ENCODE data around the gene RAD51B.
"Not testable (repeated sequence)": the region's sequence is repeated elsewhere in the genome, so short reads cannot be mapped to it uniquely, and the experiment has no call there.

RAD51B gene

DNA sequence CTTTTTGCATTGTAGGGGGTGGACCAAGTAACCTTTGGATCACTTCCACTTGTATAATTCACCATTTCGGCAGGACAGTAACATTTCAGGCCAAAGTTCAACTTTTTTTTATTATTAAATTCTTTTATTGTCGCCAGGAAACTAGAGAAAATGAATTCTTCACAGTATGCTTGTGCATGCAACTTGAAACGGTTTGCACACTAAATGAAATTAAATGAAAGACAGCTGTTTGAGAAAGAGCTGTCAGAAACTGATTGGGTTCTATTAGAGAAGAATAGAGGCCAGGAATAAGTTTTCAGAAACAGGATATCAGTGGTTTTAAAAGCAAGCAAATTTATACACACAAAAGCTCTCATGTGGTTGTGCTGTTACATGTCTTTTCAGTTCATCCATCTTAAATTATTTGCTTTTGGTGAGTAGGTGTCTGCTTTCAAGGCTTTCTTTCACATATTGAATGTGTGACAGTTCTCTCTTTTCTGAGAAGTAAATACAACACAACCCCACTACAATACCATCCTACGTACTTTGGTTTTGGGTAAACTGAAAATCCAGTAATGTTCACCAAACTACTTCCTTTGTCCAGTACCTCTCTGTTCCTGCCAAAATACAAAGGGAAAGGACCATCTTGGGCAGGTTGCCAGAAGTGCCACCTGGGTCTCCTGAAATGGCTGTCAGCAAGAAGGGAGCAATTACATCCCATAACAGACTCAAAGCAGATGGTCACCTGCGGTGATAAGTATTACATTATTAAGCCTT lies 291.7 kb downstream of the RAD51B start:
- Histone ChIP-seq H3K36me3 (replicated peaks) (no peaks in the 10 kb centered on the region), H3K4me3 (ENCODE audit: low read depth, low read length) (no peak overlapping the region), H3K27ac (no peak overlapping the region), H3K27me3 (replicated peaks) (no peaks in the 10 kb centered on the region)
- TF ChIP-seq, protein P1, sequence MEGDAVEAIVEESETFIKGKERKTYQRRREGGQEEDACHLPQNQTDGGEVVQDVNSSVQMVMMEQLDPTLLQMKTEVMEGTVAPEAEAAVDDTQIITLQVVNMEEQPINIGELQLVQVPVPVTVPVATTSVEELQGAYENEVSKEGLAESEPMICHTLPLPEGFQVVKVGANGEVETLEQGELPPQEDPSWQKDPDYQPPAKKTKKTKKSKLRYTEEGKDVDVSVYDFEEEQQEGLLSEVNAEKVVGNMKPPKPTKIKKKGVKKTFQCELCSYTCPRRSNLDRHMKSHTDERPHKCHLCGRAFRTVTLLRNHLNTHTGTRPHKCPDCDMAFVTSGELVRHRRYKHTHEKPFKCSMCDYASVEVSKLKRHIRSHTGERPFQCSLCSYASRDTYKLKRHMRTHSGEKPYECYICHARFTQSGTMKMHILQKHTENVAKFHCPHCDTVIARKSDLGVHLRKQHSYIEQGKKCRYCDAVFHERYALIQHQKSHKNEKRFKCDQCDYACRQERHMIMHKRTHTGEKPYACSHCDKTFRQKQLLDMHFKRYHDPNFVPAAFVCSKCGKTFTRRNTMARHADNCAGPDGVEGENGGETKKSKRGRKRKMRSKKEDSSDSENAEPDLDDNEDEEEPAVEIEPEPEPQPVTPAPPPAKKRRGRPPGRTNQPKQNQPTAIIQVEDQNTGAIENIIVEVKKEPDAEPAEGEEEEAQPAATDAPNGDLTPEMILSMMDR (IDR thresholded peaks at IDR 0.05; ENCODE audit: low read depth, low read length, missing control alignments): no peak
- no peak for DNase-seq
- in situ Hi-C loops (cut with HindIII; ENCODE audit: low pct_ligation_motif_present, low sequenced_read_pairs): no loop called here

GRCh38 chr14:68111853-68112270 lies 292.3 kb downstream of the RAD51B start:
- H3K36me3 ChIP-seq (replicated peaks): no peaks in the 10 kb centered on the region
- in situ Hi-C loops (cut with HindIII; ENCODE audit: low pct_ligation_motif_present, low sequenced_read_pairs): no loop called here
- no peaks in the 10 kb centered on the region for H3K27me3 ChIP-seq (replicated peaks)
- TF ChIP-seq, protein P1 (IDR thresholded peaks at IDR 0.05; ENCODE audit: low read depth, low read length, missing control alignments): no peak
- H3K27ac ChIP-seq: no peak overlapping the region
- DNase-seq: no peak
- no peak overlapping the region for H3K4me3 ChIP-seq (ENCODE audit: low read depth, low read length)

- DNase-seq: no peak
- Histone ChIP-seq H3K4me3 (ENCODE audit: low read depth, low read length) (no peak overlapping the region), H3K27ac (no peak overlapping the region), H3K27me3 (replicated peaks) (no peaks in the 10 kb centered on the region), H3K36me3 (replicated peaks) (no peaks in the 10 kb centered on the region)
- TF ChIP-seq, protein P1 (IDR thresholded peaks at IDR 0.05; ENCODE audit: low read depth, low read length, missing control alignments): no peak
- in situ Hi-C loops (cut with HindIII; ENCODE audit: low pct_ligation_motif_present, low sequenced_read_pairs): no loop called here
These were observed 292.9 kb downstream of the RAD51B start for GRCh38 chr14:68112442-68112841.

DNA sequence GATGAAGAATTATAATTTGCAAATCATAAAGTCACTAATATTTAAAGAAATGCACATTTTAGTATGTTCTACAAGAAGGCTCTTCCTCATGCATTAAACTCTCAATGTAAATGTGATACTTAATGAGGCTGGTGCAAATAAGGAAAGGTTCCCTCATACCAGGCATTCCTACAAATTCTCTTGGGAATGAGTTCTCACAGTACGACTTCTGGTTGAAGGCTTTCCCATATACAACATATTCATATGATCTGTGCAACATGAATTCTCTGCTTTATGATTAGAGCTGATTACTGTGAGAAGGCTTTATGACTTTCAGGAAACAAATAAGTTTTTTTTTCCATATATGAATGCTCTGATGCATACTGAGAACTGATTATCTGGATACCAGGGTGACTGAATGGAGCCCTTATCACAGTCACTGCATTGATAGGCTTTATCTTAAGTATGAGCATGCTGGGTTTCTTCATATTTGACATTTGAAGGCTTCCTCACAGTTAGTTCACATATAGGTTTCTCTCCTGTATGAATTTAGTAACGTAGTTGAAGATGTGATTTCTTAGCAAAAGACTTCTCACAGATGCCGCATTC lies 293.9 kb downstream of the RAD51B start:
- in situ Hi-C loops (cut with HindIII; ENCODE audit: low pct_ligation_motif_present, low sequenced_read_pairs): no loop called here
- Histone ChIP-seq H3K27ac (no peak overlapping the region), H3K27me3 (replicated peaks) (no peaks in the 10 kb centered on the region), H3K4me3 (ENCODE audit: low read depth, low read length) (no peak overlapping the region), H3K36me3 (replicated peaks) (no peaks in the 10 kb centered on the region)
- no peak for DNase-seq
- TF ChIP-seq, protein P1 (IDR thresholded peaks at IDR 0.05; ENCODE audit: low read depth, low read length, missing control alignments): no peak

GRCh38 chr14:68115952-68116351 lies 296.4 kb downstream of the RAD51B start:
- H3K27ac ChIP-seq; H3K27me3 ChIP-seq (replicated peaks); H3K36me3 ChIP-seq (replicated peaks); in situ Hi-C loops (cut with HindIII; ENCODE audit: low pct_ligation_motif_present, low sequenced_read_pairs); H3K4me3 ChIP-seq (ENCODE audit: low read depth, low read length); DNase-seq: not testable (repeated sequence)

DNA sequence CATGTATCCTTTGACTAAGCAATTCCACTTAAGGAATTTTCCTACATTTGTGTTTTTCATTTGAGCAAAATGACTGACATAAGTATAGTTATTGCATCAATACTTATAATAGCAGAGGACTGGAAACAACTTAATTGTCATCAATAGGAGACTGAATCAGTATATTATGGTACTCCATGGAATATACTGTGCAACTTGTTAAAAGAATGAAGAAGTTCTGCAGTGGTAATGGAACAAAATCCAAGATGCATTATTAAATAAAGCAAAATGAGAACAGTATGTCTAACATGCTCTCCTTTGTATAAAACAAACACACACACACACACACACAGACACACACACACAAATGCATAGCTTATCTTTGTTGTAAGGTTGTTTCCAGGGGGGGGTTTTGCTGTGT lies 303.1 kb downstream of the RAD51B start:
- Histone ChIP-seq H3K27me3 (replicated peaks) (no peaks in the 10 kb centered on the region), H3K36me3 (replicated peaks) (no peaks in the 10 kb centered on the region), H3K27ac (no peak overlapping the region), H3K4me3 (ENCODE audit: low read depth, low read length) (no peak overlapping the region)
- no peak for DNase-seq
- in situ Hi-C loops (cut with HindIII; ENCODE audit: low pct_ligation_motif_present, low sequenced_read_pairs): no loop called here
- TF ChIP-seq, protein P1 (IDR thresholded peaks at IDR 0.05; ENCODE audit: low read depth, low read length, missing control alignments): no peak
